ENCODE measurements around the gene MS4A5.

DNA sequence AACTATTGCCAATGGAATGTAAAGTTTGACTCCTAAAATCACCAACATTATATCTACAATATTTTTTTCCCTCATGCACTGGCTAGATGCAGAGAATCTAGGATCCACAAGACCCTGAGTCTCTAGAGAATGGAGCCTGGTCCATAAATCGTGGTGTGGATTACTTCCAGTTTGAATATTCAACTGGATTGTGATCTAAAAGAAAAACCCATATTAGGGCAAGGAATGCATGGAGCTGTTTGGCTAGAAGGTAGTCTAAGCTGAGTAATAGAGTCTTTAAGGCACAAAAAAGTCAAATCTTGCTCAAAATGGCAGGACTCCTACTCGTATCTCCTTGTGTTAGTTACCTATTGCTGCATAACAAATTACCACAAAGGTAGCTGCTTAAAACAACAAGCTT is 9.4 kb upstream of the MS4A5 start:
- TF ChIP-seq EZH2 (IDR thresholded peaks at IDR 0.05; ENCODE audit: borderline replicate concordance) (no peak), CTCF (IDR thresholded peaks at IDR 0.05; ENCODE audit: poor library complexity) (no peak), EZH2phosphoT487 (IDR thresholded peaks at IDR 0.05; ENCODE audit: low read depth, severe bottlenecking, unreplicated experiment) (no peak)

Measured in hepatocyte (in vitro differentiated cells).